Trophoblast cell (in vitro differentiated cells and primary cell): ENCODE measurements around the gene SP7. TPM values are rescaled to one million over a fixed set of nuclear protein-coding genes. Genes with fewer than 3 reads are reported as not detected.
A peak's percentile ranks its signal among the peaks of the same experiment; 100 is the strongest.

Experiments
- DNase-seq, 2 donors: peaks; one replicate each; pipeline ENCODE4 v3.0.0-alpha.2; 2016
- H2AFZ ChIP-seq: 2 replicates; pipeline ENCODE4 v1.6.1; 2013; ENCODE audit warnings: low read length, moderate library complexity, mild to moderate bottlenecking; ENCODE audit not compliant: insufficient read depth, poor library complexity
- H2AK5ac ChIP-seq: 2 replicates; pipeline ENCODE4 v1.6.1; 2013; ENCODE audit warnings: mild to moderate bottlenecking, low read length
- H2BK120ac ChIP-seq: 2 replicates; pipeline ENCODE4 v1.6.1; 2013; ENCODE audit warnings: low read length, mild to moderate bottlenecking, moderate library complexity; ENCODE audit not compliant: insufficient read depth, poor library complexity
- H2BK12ac ChIP-seq: 2 replicates; pipeline ENCODE4 v1.6.1; 2013; ENCODE audit warnings: mild to moderate bottlenecking, low read length, moderate library complexity
- H2BK5ac ChIP-seq: 2 replicates; pipeline ENCODE4 v1.6.1; 2013; ENCODE audit warnings: low read length, low read depth, moderate library complexity, mild to moderate bottlenecking; ENCODE audit not compliant: poor library complexity
- H3K14ac ChIP-seq: 2 replicates; pipeline ENCODE4 v1.6.1; 2013; ENCODE audit warnings: mild to moderate bottlenecking, low read length
- H3K18ac ChIP-seq: 2 replicates; pipeline ENCODE4 v1.6.1; 2013; ENCODE audit warnings: mild to moderate bottlenecking, low read length
- H3K23ac ChIP-seq: 2 replicates; pipeline ENCODE4 v1.6.1; 2013; ENCODE audit warnings: low read length
- H3K27ac ChIP-seq: 2 replicates; pipeline ENCODE4 v1.5.1; 2013; ENCODE audit warnings: low read depth, mild to moderate bottlenecking, inconsistent platforms, low read length, moderate library complexity
- H3K27me3 ChIP-seq: 2 replicates; pipeline ENCODE4 v1.6.1; 2013; ENCODE audit warnings: inconsistent platforms, mild to moderate bottlenecking, low read length, moderate library complexity; ENCODE audit not compliant: insufficient read depth
- H3K36me3 ChIP-seq, 2 experiments: 1 replicate in 1 of 2; 2 replicates in 1 of 2; pipeline ENCODE4 v1.6.1; 2013; ENCODE audit warnings: low read length in 2 of 2, mild to moderate bottlenecking in 2 of 2, moderate library complexity in 1 of 2; ENCODE audit not compliant: insufficient read depth in 2 of 2, control insufficient read depth in 1 of 2
- H3K4ac ChIP-seq: 2 replicates; pipeline ENCODE4 v1.6.1; 2013; ENCODE audit warnings: low read depth, mild to moderate bottlenecking, low read length, moderate library complexity
- H3K4me1 ChIP-seq, 2 experiments: 1 replicate in 1 of 2; 2 replicates in 1 of 2; pipeline ENCODE4 v1.6.1; 2013; ENCODE audit warnings: low read length in 2 of 2, mild to moderate bottlenecking in 2 of 2, moderate library complexity in 1 of 2; ENCODE audit not compliant: insufficient read depth in 2 of 2, control insufficient read depth in 1 of 2
- H3K4me2 ChIP-seq: 2 replicates; pipeline ENCODE4 v1.6.1; 2013; ENCODE audit warnings: inconsistent platforms, mild to moderate bottlenecking, low read length, moderate library complexity
- H3K4me3 ChIP-seq: 2 replicates; pipeline ENCODE4 v1.5.1; 2013; ENCODE audit warnings: mild to moderate bottlenecking, low read depth, low read length, inconsistent platforms
- H3K79me1 ChIP-seq: one replicate; pipeline ENCODE4 v1.6.1; 2013; ENCODE audit warnings: low read length
- H3K79me2 ChIP-seq: 2 replicates; pipeline ENCODE4 v1.6.1; 2013; ENCODE audit warnings: low read length, mild to moderate bottlenecking; ENCODE audit not compliant: control insufficient read depth, insufficient read depth, poor library complexity
- H3K9ac ChIP-seq: 2 replicates; pipeline ENCODE4 v1.6.1; 2013; ENCODE audit warnings: mild to moderate bottlenecking, low read length
- H3K9me3 ChIP-seq: 2 replicates; pipeline ENCODE4 v1.6.1; 2013; ENCODE audit warnings: low read depth, mild to moderate bottlenecking, control low read depth, inconsistent platforms, low read length; ENCODE audit not compliant: insufficient read depth
- H4K12ac ChIP-seq: 2 replicates; pipeline ENCODE4 v1.6.1; 2013; ENCODE audit warnings: low read depth, mild to moderate bottlenecking, low read length, moderate library complexity
- H4K8ac ChIP-seq: 2 replicates; pipeline ENCODE4 v1.6.1; 2013; ENCODE audit warnings: low read depth, mild to moderate bottlenecking, low read length, moderate library complexity
- H4K91ac ChIP-seq: one replicate; pipeline ENCODE4 v1.6.1; 2013; ENCODE audit warnings: low read depth, mild to moderate bottlenecking, low read length, moderate library complexity
- WGBS: extraction: QIAGEN DNeasy Blood & Tissue Kit; methylation state at CpG from one replicate; pipeline ENCODE4 v1.1.7; 2013; ENCODE audit warnings: missing lambda C conversion rate; ENCODE audit not compliant: insufficient read length, insufficient coverage; ENCODE audit errors: extremely low coverage; 5-methylcytosine and 5-hydroxymethylcytosine counted together
- polyA plus RNA-seq: library from polyadenylated mRNA; stranded (reverse); fragments of 200-250 nt; gene quantifications from 2 replicates; pipeline ENCODE4 v1.2.3, GENCODE V29; 2013

Gene SP7
- polyA plus RNA-seq: 0.03 TPM in 1 of 2 replicates, not detected in the other

GRCh38 chr12:53336181-53336681 is at the start of gene SP7:
Gene SP7 (minus strand): TSS chr12:53336354. CDS start chr12:53335646, 708 bp downstream.
- no peak within 1 kb of the TSS for H4K91ac ChIP-seq
- no peaks in the 10 kb centered on the region for H3K79me2 ChIP-seq
- H3K4ac ChIP-seq: no peak within 1 kb of the TSS
- H2BK12ac ChIP-seq: no peak within 1 kb of the TSS
- peaks cover 0 to 5% of the 10 kb centered on the region in 2 experiments for H3K4me1 ChIP-seq
- H3K79me1 ChIP-seq: no peaks in the 10 kb centered on the region
- no peak within 1 kb of the TSS for H4K12ac ChIP-seq
- no peak within 1 kb of the TSS for H3K18ac ChIP-seq
- no peak within 1 kb of the TSS for H2AK5ac ChIP-seq
- no peak within 1 kb of the TSS for H3K27ac ChIP-seq
- H3K27me3 ChIP-seq: no peaks in the 10 kb centered on the region
- no peak within 1 kb of the TSS for H3K14ac ChIP-seq
- peak within 1 kb of the TSS; percentile 37 for H3K4me3 ChIP-seq
- H3K9ac ChIP-seq: no peak within 1 kb of the TSS
- no peak within 1 kb of the TSS for H2AFZ ChIP-seq
- H3K9me3 ChIP-seq: no peaks in the 10 kb centered on the region
- H2BK120ac ChIP-seq: no peak within 1 kb of the TSS
- no peak for DNase-seq
- no peak within 1 kb of the TSS for H3K4me2 ChIP-seq
- no peak within 1 kb of the TSS for H3K23ac ChIP-seq
- H4K8ac ChIP-seq: no peak within 1 kb of the TSS
- no peak within 1 kb of the TSS for H2BK5ac ChIP-seq
- no peaks in the 10 kb centered on the region for H3K36me3 ChIP-seq
- no CpG with 5 or more reads among the region's 15 CpGs for WGBS

GRCh38 chr12:53383258-53383657 is 47.1 kb upstream of the SP7 start:
- Histone ChIP-seq H2AK5ac (no peak overlapping the region), H3K79me1 (peaks cover 10% of the 10 kb centered on the region), H3K4me1 (peaks cover 13 to 24% of the 10 kb centered on the region in 2 experiments), H3K9me3 (peaks cover 2% of the 10 kb centered on the region), H3K36me3 (peaks cover 22 to 36% of the 10 kb centered on the region in 2 experiments), H4K12ac (no peak overlapping the region), H3K27ac (no peak overlapping the region), H3K18ac (no peak overlapping the region), H2BK120ac (no peak overlapping the region), H4K91ac (no peak overlapping the region), H3K79me2 (peaks cover 16% of the 10 kb centered on the region), H3K4me3 (no peak overlapping the region), H3K23ac (no peak overlapping the region), H2BK12ac (no peak overlapping the region), H2BK5ac (no peak overlapping the region), H3K4me2 (peak overlapping the region; percentile 10), H3K14ac (no peak overlapping the region), H3K27me3 (no peaks in the 10 kb centered on the region), H3K9ac (no peak overlapping the region), H2AFZ (no peak overlapping the region), H3K4ac (peak overlapping the region; percentile 4), H4K8ac (no peak overlapping the region)
- no CpG with 5 or more reads among the region's 2 CpGs for WGBS
- DNase-seq: peak; percentile 46 to 52

- Histone ChIP-seq H4K91ac (peak overlapping the region; percentile 19), H3K18ac (peak overlapping the region; percentile 88), H3K4me2 (peak overlapping the region; percentile 60), H3K4ac (peak overlapping the region; percentile 49), H3K14ac (peak overlapping the region; percentile 74), H3K79me1 (peaks cover 10% of the 10 kb centered on the region), H3K79me2 (peaks cover 16% of the 10 kb centered on the region), H4K12ac (peak overlapping the region; percentile 16), H3K36me3 (peaks cover 22 to 31% of the 10 kb centered on the region in 2 experiments), H3K4me3 (no peak overlapping the region), H3K27me3 (no peaks in the 10 kb centered on the region), H3K9ac (no peak overlapping the region), H3K23ac (no peak overlapping the region), H2AK5ac (no peak overlapping the region), H4K8ac (peak overlapping the region; percentile 43), H2AFZ (no peak overlapping the region), H2BK12ac (no peak overlapping the region), H2BK5ac (peak overlapping the region; percentile 26), H2BK120ac (no peak overlapping the region), H3K27ac (peak overlapping the region; percentile 74), H3K9me3 (peaks cover 2% of the 10 kb centered on the region), H3K4me1 (peaks cover 13 to 23% of the 10 kb centered on the region in 2 experiments)
- peak; percentile 62 to 73 for DNase-seq
- no CpG with 5 or more reads among the region's 9 CpGs for WGBS
Observed at GRCh38 chr12:53381731-53382630, 45.8 kb upstream of the SP7 start.

GRCh38 chr12:53380794-53381730 is 44.9 kb upstream of the SP7 start:
- peak overlapping the region; percentile 74 for H3K27ac ChIP-seq
- H2BK120ac ChIP-seq: no peak overlapping the region
- peaks cover 2% of the 10 kb centered on the region for H3K9me3 ChIP-seq
- peak overlapping the region; percentile 57 for H4K91ac ChIP-seq
- no peak overlapping the region for H2AK5ac ChIP-seq
- H3K79me1 ChIP-seq: peaks cover 10% of the 10 kb centered on the region
- H3K4me1 ChIP-seq: peaks cover 13 to 22% of the 10 kb centered on the region in 2 experiments
- peak overlapping the region; percentile 44 for H2BK5ac ChIP-seq
- H3K27me3 ChIP-seq: no peaks in the 10 kb centered on the region
- no peak overlapping the region for H3K9ac ChIP-seq
- no peak overlapping the region for H3K23ac ChIP-seq
- H2BK12ac ChIP-seq: no peak overlapping the region
- H3K14ac ChIP-seq: peak overlapping the region; percentile 74
- H4K12ac ChIP-seq: peak overlapping the region; percentile 16
- no CpG with 5 or more reads among the region's 21 CpGs for WGBS
- H4K8ac ChIP-seq: peak overlapping the region; percentile 43
- no peak overlapping the region for H2AFZ ChIP-seq
- H3K4me2 ChIP-seq: peak overlapping the region; percentile 60
- peak overlapping the region; percentile 88 for H3K18ac ChIP-seq
- peaks cover 22 to 27% of the 10 kb centered on the region in 2 experiments for H3K36me3 ChIP-seq
- H3K4me3 ChIP-seq: no peak overlapping the region
- H3K79me2 ChIP-seq: peaks cover 16% of the 10 kb centered on the region
- peak; percentile 56 to 71 for DNase-seq
- peak overlapping the region; percentile 54 for H3K4ac ChIP-seq
